ENCODE results near the gene ZNF202.

The ZNF202 gene

DNA sequence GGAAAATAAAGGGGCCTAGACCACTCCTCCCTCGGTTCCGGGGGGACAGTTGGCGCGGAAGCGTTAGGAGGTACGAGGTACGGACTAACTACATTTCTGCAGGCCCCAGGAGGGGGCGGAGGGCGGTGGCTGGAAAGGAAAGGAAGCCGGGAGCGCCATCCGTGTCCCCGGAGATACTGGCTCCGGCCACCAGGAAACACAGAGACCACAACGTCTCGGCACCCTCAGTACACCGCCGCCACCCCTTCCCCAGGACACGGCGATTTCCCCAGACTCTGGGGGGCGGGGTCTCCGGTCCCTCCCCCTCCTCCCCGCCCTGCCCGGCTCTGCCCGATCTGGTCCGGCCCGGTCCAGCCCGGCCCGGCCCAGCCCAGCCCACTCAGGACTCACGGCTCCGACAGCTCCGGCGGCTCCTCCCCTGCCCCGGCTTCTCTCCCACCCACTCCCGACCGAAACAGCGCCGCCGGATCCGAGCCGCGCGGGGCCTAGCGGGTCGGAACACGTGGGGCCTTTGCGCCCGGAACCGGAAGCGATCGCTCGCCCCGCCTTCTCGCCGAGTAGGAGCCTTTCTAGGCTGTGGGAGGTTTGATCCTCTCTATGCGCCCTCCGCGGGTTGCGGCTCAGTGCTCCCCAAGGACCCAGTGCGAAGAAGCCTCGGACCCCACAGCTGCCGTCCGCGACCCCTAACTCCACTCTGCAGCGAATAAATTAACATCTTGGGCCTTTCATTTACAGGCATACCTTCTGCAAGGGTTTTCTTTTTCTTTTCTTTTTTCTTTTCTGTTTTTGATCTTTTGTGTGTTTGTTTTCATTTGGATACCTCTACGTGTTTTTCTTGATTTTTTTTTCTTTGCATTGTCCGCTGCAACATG is at the start of gene ZNF202:
Gene ZNF202, minus strand, starts transcription at position 502 of the 872 bp plus-strand sequence. CDS start 10,772 bp downstream, outside the sequence.
- TF ChIP-seq, protein P1, sequence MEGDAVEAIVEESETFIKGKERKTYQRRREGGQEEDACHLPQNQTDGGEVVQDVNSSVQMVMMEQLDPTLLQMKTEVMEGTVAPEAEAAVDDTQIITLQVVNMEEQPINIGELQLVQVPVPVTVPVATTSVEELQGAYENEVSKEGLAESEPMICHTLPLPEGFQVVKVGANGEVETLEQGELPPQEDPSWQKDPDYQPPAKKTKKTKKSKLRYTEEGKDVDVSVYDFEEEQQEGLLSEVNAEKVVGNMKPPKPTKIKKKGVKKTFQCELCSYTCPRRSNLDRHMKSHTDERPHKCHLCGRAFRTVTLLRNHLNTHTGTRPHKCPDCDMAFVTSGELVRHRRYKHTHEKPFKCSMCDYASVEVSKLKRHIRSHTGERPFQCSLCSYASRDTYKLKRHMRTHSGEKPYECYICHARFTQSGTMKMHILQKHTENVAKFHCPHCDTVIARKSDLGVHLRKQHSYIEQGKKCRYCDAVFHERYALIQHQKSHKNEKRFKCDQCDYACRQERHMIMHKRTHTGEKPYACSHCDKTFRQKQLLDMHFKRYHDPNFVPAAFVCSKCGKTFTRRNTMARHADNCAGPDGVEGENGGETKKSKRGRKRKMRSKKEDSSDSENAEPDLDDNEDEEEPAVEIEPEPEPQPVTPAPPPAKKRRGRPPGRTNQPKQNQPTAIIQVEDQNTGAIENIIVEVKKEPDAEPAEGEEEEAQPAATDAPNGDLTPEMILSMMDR (conservative IDR thresholded peaks at IDR 0.05; ENCODE audit: low read depth, low read length), result no peak
- H3K4me3 ChIP-seq (ENCODE audit: low read length), result peak within 1 kb of the TSS; percentile 89
- DNase-seq (ENCODE audit: low read depth), result peak; percentile 62

DNA sequence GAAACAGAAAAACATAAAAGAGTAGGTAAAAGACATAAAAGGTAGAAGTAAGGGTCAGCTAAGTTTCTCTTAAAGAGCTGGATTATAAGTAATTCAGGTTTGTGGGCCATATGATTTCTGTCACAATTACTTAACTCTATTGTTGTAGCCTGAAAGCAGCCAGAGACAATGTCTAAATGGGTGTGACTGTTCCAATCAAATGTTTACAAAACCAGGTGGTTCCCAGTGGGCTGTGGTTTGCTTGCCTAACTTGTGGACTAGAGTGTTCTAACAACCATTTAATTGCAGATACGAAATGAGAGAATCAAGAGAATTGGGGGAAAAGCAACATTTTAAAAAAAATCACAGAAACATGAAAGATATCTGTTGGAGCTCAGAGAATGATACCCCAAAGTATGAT is 42.1 kb upstream of the ZNF202 start:
- no peak for DNase-seq (ENCODE audit: low read depth)
- no peak overlapping the region for H3K4me3 ChIP-seq (ENCODE audit: low read length)
- TF ChIP-seq, protein P1 (conservative IDR thresholded peaks at IDR 0.05; ENCODE audit: low read depth, low read length), result no peak

DNA sequence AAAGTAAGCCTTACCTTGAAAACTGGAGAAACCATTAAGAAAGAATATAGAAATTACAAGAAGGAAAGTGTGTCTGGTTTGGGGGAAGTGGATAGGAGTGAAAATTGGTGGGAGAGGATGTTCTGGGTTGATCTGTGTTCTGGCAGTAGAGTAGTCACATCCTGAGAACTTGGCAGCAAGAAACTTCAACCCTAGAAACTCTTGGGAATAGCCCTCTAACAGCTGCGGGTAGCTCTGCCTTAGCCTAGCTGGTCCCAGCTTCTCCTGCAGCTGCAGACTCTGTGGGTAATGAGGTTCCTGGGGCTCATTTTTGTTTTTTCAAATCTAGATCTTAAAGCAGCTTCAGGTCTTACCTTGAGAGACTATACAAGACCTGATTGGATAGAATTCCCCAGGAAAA is 37.1 kb upstream of the ZNF202 start:
- TF ChIP-seq, protein P1 (conservative IDR thresholded peaks at IDR 0.05; ENCODE audit: low read depth, low read length), result no peak
- no peak overlapping the region for H3K4me3 ChIP-seq (ENCODE audit: low read length)
- no peak for DNase-seq (ENCODE audit: low read depth)

DNA sequence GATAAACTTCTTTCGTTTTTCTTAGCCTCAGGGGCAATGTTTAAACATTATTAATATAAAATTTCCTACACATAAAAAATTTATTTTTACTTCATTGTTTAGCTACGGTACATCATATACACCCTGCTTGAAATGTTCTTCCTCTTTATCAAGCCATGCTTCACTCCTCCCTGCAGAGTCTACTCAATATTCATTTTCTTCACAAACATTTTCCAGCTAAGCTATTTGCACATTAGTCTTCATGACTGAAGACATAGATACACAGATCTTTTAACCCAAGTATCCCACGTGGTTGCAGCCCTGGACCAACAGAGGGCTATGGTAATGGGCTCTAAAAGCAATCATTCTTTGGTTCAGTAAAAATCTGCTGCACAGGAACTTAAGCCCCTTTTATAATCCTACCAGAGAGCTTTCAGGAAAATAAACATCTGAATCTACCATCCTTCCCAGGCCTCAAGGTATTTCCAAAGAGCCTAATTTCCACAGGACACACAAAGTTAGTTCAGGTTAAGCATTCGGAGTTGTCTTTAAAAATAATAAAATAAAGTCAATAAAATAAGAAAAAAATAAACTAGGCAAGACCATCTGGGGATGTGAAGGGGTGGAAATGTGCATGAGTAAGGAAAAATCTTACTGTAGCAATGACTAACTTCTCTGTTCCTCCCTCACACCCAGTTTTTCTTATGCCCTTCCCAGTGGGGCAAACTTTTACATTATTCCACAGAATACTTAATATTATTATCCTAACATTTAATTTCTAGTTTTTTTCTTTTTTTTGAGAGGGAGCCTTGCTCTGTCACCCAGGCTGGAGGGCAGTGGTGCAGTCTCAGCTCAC is 34.5 kb upstream of the ZNF202 start:
- TF ChIP-seq, protein P1 (conservative IDR thresholded peaks at IDR 0.05; ENCODE audit: low read depth, low read length), result no peak
- H3K4me3 ChIP-seq (ENCODE audit: low read length), result no peak overlapping the region
- DNase-seq (ENCODE audit: low read depth), result no peak

DNA sequence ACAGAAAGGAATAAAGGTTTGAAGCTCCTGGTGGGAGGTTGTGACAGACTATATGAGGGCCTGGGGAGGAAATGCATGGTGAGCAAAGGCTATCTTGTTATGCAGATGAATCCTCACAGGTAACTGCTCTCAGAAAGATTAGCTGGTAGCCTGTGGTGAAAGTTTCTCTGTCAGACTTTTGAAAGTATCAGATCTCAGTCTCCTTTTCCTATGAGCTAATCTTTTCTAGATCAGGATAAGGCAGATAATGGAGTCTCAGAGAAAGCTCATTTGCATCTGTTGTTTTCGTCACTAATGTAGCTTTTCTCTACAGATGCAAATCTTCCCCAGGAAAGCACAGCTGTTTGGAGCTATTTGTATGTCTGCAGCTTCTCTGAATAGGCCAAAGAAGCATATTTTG is 33.8 kb upstream of the ZNF202 start:
- TF ChIP-seq, protein P1 (conservative IDR thresholded peaks at IDR 0.05; ENCODE audit: low read depth, low read length), result no peak
- DNase-seq (ENCODE audit: low read depth), result no peak
- H3K4me3 ChIP-seq (ENCODE audit: low read length), result no peak overlapping the region

DNA sequence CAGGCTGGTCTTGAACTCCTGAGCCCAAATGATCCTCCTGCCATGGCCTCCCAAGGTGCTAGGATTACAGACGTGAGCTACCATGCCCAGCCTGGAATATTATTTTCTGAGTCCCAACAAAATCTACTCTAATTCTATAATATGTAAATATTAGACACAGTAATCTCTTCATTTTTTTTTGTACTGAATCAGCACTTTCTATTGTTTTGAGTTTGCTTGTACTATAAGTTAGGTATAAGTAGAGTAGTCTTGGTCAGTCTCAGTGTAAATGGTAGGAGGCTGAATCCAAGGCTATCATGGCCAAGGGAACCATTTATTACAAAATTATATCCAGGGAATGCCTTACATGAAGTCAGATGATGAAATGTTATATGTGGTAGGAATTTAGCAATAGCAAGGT is 32.5 kb upstream of the ZNF202 start:
- DNase-seq (ENCODE audit: low read depth), result no peak
- TF ChIP-seq, protein P1 (conservative IDR thresholded peaks at IDR 0.05; ENCODE audit: low read depth, low read length), result no peak

More for the DNA sequence above, 32.5 kb upstream of the ZNF202 start:
- H3K4me3 ChIP-seq (ENCODE audit: low read length), result no peak overlapping the region
